Measurements from ENCODE around the gene CDH13. TPM values are rescaled to one million over a fixed set of nuclear protein-coding genes. Genes with fewer than 3 reads are reported as not detected.

Gene CDH13
- total RNA-seq, 1 donor from 2014 or later, result not detected

DNA sequence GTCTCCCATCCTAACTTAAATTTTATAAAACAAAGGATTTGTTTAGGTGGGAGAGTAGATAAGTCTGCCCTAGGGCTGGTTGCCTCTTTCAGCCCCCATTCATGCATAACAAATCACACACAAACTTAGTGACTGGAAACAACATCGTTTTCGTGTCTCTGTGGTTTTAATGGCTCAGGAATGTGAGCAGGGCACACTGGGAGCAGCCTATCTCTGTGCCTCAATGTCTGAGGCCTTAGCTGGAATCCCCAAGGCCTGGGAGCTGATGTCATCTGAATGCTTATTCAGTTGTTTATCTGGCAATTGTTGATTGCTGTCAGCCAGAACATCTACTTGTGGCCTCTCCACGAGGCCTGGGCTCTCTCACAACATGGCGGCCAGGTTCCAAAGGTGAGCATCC lies 1079.1 kb downstream of the CDH13 start:
- Mint-ChIP-seq H3K4me1 (no peaks in the 10 kb centered on the region), H3K4me3 (no peak overlapping the region), H3K36me3 (ENCODE audit: low read depth) (no peaks in the 10 kb centered on the region), H3K27me3 (peaks cover 5% of the 10 kb centered on the region), H3K27ac (no peak overlapping the region), H3K9me3 (no peaks in the 10 kb centered on the region)
- ChIA-PET CTCF (no interaction called here), POLR2A (no interaction called here)
- no peak for DNase-seq
- TF ChIP-seq, protein P1, sequence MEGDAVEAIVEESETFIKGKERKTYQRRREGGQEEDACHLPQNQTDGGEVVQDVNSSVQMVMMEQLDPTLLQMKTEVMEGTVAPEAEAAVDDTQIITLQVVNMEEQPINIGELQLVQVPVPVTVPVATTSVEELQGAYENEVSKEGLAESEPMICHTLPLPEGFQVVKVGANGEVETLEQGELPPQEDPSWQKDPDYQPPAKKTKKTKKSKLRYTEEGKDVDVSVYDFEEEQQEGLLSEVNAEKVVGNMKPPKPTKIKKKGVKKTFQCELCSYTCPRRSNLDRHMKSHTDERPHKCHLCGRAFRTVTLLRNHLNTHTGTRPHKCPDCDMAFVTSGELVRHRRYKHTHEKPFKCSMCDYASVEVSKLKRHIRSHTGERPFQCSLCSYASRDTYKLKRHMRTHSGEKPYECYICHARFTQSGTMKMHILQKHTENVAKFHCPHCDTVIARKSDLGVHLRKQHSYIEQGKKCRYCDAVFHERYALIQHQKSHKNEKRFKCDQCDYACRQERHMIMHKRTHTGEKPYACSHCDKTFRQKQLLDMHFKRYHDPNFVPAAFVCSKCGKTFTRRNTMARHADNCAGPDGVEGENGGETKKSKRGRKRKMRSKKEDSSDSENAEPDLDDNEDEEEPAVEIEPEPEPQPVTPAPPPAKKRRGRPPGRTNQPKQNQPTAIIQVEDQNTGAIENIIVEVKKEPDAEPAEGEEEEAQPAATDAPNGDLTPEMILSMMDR (IDR thresholded peaks at IDR 0.05), result no peak
- no peak for ATAC-seq (ENCODE audit: low read depth)
- intact Hi-C loops (cut with micrococcal nuclease), result no loop called here

DNA sequence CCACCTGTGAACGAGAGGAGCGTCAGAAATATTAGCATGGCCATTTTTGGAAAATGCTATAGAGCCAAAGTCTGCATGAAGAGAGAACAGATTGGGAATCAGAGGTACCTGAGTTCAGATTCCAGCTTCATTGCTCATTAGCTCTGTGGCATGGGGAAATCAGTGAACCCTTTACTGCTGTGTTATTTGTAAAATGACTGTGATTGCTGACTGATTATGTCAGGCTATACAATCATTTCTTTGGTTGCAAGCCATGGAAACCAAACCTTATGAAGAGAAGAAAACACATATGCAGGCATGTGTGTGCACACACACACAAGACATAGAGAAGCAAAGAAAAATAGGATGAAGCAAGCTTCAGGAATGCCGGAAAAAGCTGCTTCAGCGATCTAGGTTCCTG lies 1079.6 kb downstream of the CDH13 start:
- CTCF ChIA-PET, result no interaction called here
- Mint-ChIP-seq H3K27me3 (peaks cover 4% of the 10 kb centered on the region), H3K9me3 (no peaks in the 10 kb centered on the region), H3K36me3 (ENCODE audit: low read depth) (no peaks in the 10 kb centered on the region), H3K4me1 (no peaks in the 10 kb centered on the region), H3K27ac (no peak overlapping the region), H3K4me3 (no peak overlapping the region)
- DNase-seq (no peak), ATAC-seq (ENCODE audit: low read depth) (no peak)
- POLR2A ChIA-PET, result no interaction called here
- TF ChIP-seq, protein P1 (IDR thresholded peaks at IDR 0.05), result no peak
- intact Hi-C loops (cut with micrococcal nuclease), result no loop called here

DNA sequence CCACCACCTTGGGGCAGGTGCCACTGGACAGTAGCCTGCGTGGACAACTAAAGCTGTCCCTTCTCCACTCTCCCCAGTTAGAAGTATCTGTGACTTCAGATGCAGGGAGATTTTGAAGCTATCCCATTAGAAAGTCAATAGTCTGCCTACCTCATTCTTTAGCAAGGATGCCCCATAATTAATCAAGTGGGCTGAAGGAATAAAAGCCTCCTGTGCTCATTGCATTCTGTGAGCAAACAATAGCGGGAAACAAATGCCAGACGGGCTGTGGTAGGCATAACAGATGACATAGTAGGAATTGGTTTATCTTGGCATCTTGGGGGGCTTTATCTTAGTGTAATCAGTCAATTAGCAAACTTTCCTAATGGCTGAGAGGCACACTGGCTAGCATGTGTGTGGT lies 1084.3 kb downstream of the CDH13 start:
- no peak overlapping the region for H3K4me3 Mint-ChIP-seq
- ATAC-seq (ENCODE audit: low read depth) (no peak), DNase-seq (no peak)
- H3K27ac Mint-ChIP-seq, result no peak overlapping the region
- H3K27me3 Mint-ChIP-seq, result no peaks in the 10 kb centered on the region
- ChIA-PET POLR2A (no interaction called here), CTCF (no interaction called here)
- no peaks in the 10 kb centered on the region for H3K36me3 Mint-ChIP-seq (ENCODE audit: low read depth)
- no peaks in the 10 kb centered on the region for H3K4me1 Mint-ChIP-seq
- intact Hi-C loops (cut with micrococcal nuclease), result no loop called here
- H3K9me3 Mint-ChIP-seq, result no peaks in the 10 kb centered on the region
- TF ChIP-seq, protein P1 (IDR thresholded peaks at IDR 0.05), result no peak

DNA sequence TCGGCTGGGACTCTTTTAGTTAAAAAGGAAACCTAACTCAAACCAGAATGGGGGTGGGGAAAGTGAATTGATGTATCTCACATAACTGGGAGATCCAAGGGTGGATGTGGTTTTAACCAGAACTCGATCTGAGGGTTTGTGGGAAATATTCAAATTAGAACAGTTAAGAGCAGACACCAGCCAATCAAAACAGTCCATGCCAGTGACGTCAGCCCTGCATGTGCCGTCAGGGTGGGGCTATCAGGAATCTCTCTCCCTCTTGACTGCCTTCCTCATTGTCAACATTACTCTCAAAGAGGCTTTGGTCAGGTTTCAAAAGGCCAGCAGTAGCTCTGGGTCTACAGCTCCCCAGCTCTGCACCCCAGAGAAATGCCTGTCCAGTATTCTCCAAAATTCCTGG lies 1086.8 kb downstream of the CDH13 start:
- ChIA-PET POLR2A (no interaction called here), CTCF (no interaction called here)
- no peaks in the 10 kb centered on the region for H3K4me1 Mint-ChIP-seq
- no peaks in the 10 kb centered on the region for H3K36me3 Mint-ChIP-seq (ENCODE audit: low read depth)
- peaks cover 5% of the 10 kb centered on the region for H3K27me3 Mint-ChIP-seq
- no peak overlapping the region for H3K4me3 Mint-ChIP-seq
- intact Hi-C loops (cut with micrococcal nuclease), result no loop called here
- DNase-seq (no peak), ATAC-seq (ENCODE audit: low read depth) (no peak)
- TF ChIP-seq, protein P1 (IDR thresholded peaks at IDR 0.05), result no peak
- H3K27ac Mint-ChIP-seq, result no peak overlapping the region
- H3K9me3 Mint-ChIP-seq, result no peaks in the 10 kb centered on the region

DNA sequence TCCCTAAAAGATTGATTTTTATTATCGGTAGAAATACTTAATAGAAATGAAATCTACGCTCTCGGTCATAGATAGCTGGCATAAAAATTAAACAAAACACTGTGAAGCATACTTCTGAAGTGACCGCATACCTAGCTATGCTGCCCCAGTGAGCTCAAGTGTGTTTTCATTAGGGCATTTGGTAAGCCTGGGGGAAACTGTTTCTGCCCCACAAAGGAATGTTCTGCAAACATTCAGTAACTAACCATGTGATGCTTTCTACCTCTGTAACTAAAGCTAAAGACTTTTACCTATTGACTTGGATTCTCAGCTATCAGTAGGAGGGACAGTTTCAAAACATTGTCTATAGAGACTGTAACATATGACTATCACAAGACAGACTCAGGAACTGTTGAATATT lies 1087.5 kb downstream of the CDH13 start:
- Mint-ChIP-seq H3K4me3 (no peak overlapping the region), H3K36me3 (ENCODE audit: low read depth) (no peaks in the 10 kb centered on the region), H3K9me3 (no peaks in the 10 kb centered on the region), H3K27me3 (peaks cover 7% of the 10 kb centered on the region), H3K4me1 (no peaks in the 10 kb centered on the region), H3K27ac (no peak overlapping the region)
- ATAC-seq (ENCODE audit: low read depth), result no peak
- ChIA-PET POLR2A (no interaction called here), CTCF (no interaction called here)
- intact Hi-C loops (cut with micrococcal nuclease), result no loop called here
- TF ChIP-seq, protein P1 (IDR thresholded peaks at IDR 0.05), result no peak
- DNase-seq, result no peak

Measured in activated B cell treated with CpG ODN at 0.5 μM for 24 hours (primary cell).